T-helper 2 cell treated with Interferon-gamma antibody and Interleukin-4, amounts not matched to agents 100 ng/mL and 5 ng/mL, for 36 hours (primary cell): ENCODE data around the gene DTD1. TPM values are rescaled to one million over a fixed set of nuclear protein-coding genes. Genes with fewer than 3 reads are reported as not detected.

ENCODE experiments used
- intact Hi-C: fragments of 100-400 bp; cut with micrococcal nuclease; formaldehyde crosslinking; loops from one replicate; pipeline ENCODE4 v1.15.1; 2023
- total RNA-seq: library from RNA; stranded (reverse); gene quantifications from 2 replicates; pipeline ENCODE4 v1.2.3, GENCODE V29; 2022

Gene DTD1
- total RNA-seq = 28.0 and 33.5 TPM in 2 replicates

GRCh38 chr20:18587665-18588573, at the start of gene DTD1:
TSS of gene DTD1 (plus strand) at chr20:18588054. CDS start at chr20:18588073, 19 bp downstream.
- intact Hi-C loops = loop anchor here (1.0 to 5.0 kb wide), 6 partner anchors 21 to 905 kb away; partner anchors contain the start of genes DZANK1, POLR3F, RRBP1 and SEC23B

GRCh38 chr20:18541741-18542140, 46.1 kb upstream of the DTD1 start:
- intact Hi-C loops = no loop called here

GRCh38 chr20:18543216-18543615, 44.6 kb upstream of the DTD1 start:
- intact Hi-C loops = no loop called here

- intact Hi-C loops = no loop called here
These were observed 43.9 kb upstream of the DTD1 start for GRCh38 chr20:18543932-18544331.

GRCh38 chr20:18545566-18545965, 42.3 kb upstream of the DTD1 start:
- intact Hi-C loops = no loop called here

- intact Hi-C loops = no loop called here
These were observed 39.4 kb upstream of the DTD1 start for GRCh38 chr20:18548465-18548864.

GRCh38 chr20:18553746-18554145, 34.1 kb upstream of the DTD1 start:
- intact Hi-C loops = no loop called here

GRCh38 chr20:18566892-18567738, 20.7 kb upstream of the DTD1 start, which contains the start of gene SMIM26:
TSS of gene SMIM26 (plus strand) at chr20:18567432. CDS start at chr20:18567479, 47 bp downstream.
- intact Hi-C loops = loop anchor here (1.0 to 5.0 kb wide), 9 partner anchors 20 to 1836 kb away; partner anchors contain the start of genes DZANK1, KAT14, MGME1 and PET117

GRCh38 chr20:18567739-18568091, 20.1 kb upstream of the DTD1 start:
- intact Hi-C loops = loop anchor here (1.0 to 5.0 kb wide), 9 partner anchors 20 to 1837 kb away; partner anchors contain the start of genes DZANK1, KAT14, MGME1 and PET117

- intact Hi-C loops = no loop called here
These were observed 16.8 kb upstream of the DTD1 start for GRCh38 chr20:18571009-18571408.

GRCh38 chr20:18571578-18571977, 16.3 kb upstream of the DTD1 start:
- intact Hi-C loops = no loop called here

- intact Hi-C loops = no loop called here
These were observed 9.9 kb upstream of the DTD1 start for GRCh38 chr20:18577942-18578341.

GRCh38 chr20:18578581-18578980, 9.3 kb upstream of the DTD1 start:
- intact Hi-C loops = no loop called here

GRCh38 chr20:18580012-18580411, 7.8 kb upstream of the DTD1 start:
- intact Hi-C loops = no loop called here

GRCh38 chr20:18585134-18585533, 2.7 kb upstream of the DTD1 start:
- intact Hi-C loops = loop anchor here (5.0 kb wide), 1 partner anchor 298 kb away; the partner anchor contains the start of gene ZNF133

GRCh38 chr20:18588574-18588933, 700 bp downstream of the DTD1 start:
- intact Hi-C loops = loop anchor here (1.0 to 5.0 kb wide), 2 partner anchors 175 to 301 kb away; partner anchors contain the start of gene ZNF133

GRCh38 chr20:18589941-18590674, 2.3 kb downstream of the DTD1 start:
- intact Hi-C loops = loop anchor here (5.0 kb wide), 1 partner anchor 303 kb away; the partner anchor contains the start of gene ZNF133

GRCh38 chr20:18596270-18596669, 8.4 kb downstream of the DTD1 start:
- intact Hi-C loops = no loop called here

GRCh38 chr20:18609741-18610140, 21.9 kb downstream of the DTD1 start:
- intact Hi-C loops = no loop called here

GRCh38 chr20:18611492-18611891, 23.6 kb downstream of the DTD1 start:
- intact Hi-C loops = no loop called here

- intact Hi-C loops = no loop called here
These were observed 25.7 kb downstream of the DTD1 start for GRCh38 chr20:18613553-18613952.
